HFFc6 (cell line): Measurements from ENCODE around the gene IL36B. TPM values are rescaled to one million over a fixed set of nuclear protein-coding genes. Genes with fewer than 3 reads are reported as not detected.

ENCODE experiments used
- DNase-seq: peaks from one replicate; pipeline ENCODE4 v3.0.0-alpha.2; 2018
- H3K27ac Mint-ChIP-seq: 2 replicates; pipeline ENCODE4 v1.8.0; 2020; ENCODE audit warnings: mild to moderate bottlenecking, mixed read lengths
- H3K27me3 Mint-ChIP-seq: 2 replicates; pipeline ENCODE4 v1.8.0; 2021; ENCODE audit warnings: mild to moderate bottlenecking, moderate library complexity, mixed read lengths; ENCODE audit not compliant: insufficient read depth
- H3K36me3 Mint-ChIP-seq: 2 replicates; pipeline ENCODE4 v1.8.0; 2021; ENCODE audit warnings: low read depth, mixed read lengths
- H3K4me1 Mint-ChIP-seq: 2 replicates; pipeline ENCODE4 v1.8.0; 2020; ENCODE audit warnings: low read depth, mixed read lengths
- H3K4me3 Mint-ChIP-seq: 2 replicates; pipeline ENCODE4 v1.8.0; 2020; ENCODE audit warnings: mild to moderate bottlenecking, moderate library complexity, mixed read lengths
- H3K9me3 Mint-ChIP-seq: 2 replicates; pipeline ENCODE4 v1.8.0; 2020; ENCODE audit warnings: mild to moderate bottlenecking, mixed read lengths
- total RNA-seq, 6 experiments: library from RNA; stranded (reverse); fragmentation: NEBNext Ultra II Directional; extraction: Animal tissue kit (Norgen Biotek cat#: 25700); gene quantifications; 2 replicates in 1 of 6; 3 replicates in 5 of 6; pipeline ENCODE4 v1.2.3, GENCODE V29; 2021
- TF ChIP-seq, protein P1 (sequence below): fragments of 200-600 bp; sonication (generic); IDR thresholded peaks from 2 replicates; pipeline ENCODE4 v1.5.0; 2021; ENCODE audit warnings: antibody characterized with exemption, mild to moderate bottlenecking

IL36B gene
- total RNA-seq, 6 experiments from 2014 or later = not detected

DNA sequence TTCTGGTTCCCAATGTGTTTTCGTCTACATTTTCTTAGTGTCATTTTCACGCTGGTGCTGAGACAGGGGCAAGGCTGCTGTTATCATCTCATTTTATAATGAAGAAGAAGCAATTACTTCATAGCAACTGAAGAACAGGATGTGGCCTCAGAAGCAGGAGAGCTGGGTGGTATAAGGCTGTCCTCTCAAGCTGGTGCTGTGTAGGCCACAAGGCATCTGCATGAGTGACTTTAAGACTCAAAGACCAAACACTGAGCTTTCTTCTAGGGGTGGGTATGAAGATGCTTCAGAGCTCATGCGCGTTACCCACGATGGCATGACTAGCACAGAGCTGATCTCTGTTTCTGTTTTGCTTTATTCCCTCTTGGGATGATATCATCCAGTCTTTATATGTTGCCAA lies 67.6 kb downstream of the IL36B start:
- Mint-ChIP-seq H3K4me3 (no peak overlapping the region), H3K27ac (no peak overlapping the region), H3K4me1 (no peaks in the 10 kb centered on the region), H3K9me3 (peaks cover 9% of the 10 kb centered on the region), H3K27me3 (peaks cover 10% of the 10 kb centered on the region), H3K36me3 (peaks cover 6% of the 10 kb centered on the region; the same call in 1 of the 2 replicates)
- TF ChIP-seq, protein P1, sequence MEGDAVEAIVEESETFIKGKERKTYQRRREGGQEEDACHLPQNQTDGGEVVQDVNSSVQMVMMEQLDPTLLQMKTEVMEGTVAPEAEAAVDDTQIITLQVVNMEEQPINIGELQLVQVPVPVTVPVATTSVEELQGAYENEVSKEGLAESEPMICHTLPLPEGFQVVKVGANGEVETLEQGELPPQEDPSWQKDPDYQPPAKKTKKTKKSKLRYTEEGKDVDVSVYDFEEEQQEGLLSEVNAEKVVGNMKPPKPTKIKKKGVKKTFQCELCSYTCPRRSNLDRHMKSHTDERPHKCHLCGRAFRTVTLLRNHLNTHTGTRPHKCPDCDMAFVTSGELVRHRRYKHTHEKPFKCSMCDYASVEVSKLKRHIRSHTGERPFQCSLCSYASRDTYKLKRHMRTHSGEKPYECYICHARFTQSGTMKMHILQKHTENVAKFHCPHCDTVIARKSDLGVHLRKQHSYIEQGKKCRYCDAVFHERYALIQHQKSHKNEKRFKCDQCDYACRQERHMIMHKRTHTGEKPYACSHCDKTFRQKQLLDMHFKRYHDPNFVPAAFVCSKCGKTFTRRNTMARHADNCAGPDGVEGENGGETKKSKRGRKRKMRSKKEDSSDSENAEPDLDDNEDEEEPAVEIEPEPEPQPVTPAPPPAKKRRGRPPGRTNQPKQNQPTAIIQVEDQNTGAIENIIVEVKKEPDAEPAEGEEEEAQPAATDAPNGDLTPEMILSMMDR = no peak
- no peak for DNase-seq

DNA sequence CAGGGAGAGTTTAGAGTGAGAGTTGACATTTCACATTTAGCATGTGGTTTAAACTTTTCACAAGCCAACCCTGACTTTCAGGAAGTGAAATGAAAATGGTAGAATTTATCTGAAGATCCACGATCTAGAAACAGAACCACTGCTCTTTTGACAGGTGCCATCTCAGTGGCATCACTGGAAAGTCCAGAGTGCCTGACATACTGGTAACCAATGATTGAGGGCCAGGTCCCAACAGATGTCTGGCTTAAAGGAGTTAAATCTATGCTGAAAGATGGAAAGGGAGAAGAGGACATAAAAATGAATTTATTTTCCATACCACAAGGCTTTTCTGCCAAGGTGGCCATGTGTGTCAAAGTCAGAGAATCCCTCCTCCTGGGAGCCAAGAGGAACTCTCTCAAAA lies 72.1 kb downstream of the IL36B start:
- TF ChIP-seq, protein P1 = no peak
- no peak for DNase-seq

DNA sequence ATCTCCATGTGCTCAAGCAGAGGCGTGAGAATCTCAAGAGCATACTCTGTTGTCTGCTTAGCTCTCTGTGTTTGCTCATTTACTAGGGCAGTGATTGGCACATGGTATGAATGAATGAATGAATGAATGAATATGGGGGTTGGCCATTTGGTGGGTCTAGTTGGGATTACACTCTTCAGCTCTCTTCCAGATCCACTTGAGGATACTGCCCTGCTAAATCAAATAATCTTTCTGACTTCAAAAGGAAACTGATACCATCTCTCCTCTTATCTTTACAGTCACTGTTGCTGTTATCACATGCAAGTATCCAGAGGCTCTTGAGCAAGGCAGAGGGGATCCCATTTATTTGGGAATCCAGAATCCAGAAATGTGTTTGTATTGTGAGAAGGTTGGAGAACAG lies 72.9 kb downstream of the IL36B start:
- Mint-ChIP-seq H3K4me3 (no peak overlapping the region), H3K27me3 (peaks cover 11% of the 10 kb centered on the region), H3K4me1 (no peaks in the 10 kb centered on the region), H3K27ac (no peak overlapping the region), H3K9me3 (no peaks in the 10 kb centered on the region), H3K36me3 (no peaks in the 10 kb centered on the region)
- TF ChIP-seq, protein P1 = no peak
- DNase-seq = no peak

More for the DNA sequence above, 72.1 kb downstream of the IL36B start:
- Mint-ChIP-seq H3K27me3 (peaks cover 15% of the 10 kb centered on the region; the same call in 1 of the 2 replicates), H3K27ac (no peak overlapping the region), H3K36me3 (no peaks in the 10 kb centered on the region), H3K4me3 (no peak overlapping the region), H3K4me1 (no peaks in the 10 kb centered on the region), H3K9me3 (no peaks in the 10 kb centered on the region)

DNA sequence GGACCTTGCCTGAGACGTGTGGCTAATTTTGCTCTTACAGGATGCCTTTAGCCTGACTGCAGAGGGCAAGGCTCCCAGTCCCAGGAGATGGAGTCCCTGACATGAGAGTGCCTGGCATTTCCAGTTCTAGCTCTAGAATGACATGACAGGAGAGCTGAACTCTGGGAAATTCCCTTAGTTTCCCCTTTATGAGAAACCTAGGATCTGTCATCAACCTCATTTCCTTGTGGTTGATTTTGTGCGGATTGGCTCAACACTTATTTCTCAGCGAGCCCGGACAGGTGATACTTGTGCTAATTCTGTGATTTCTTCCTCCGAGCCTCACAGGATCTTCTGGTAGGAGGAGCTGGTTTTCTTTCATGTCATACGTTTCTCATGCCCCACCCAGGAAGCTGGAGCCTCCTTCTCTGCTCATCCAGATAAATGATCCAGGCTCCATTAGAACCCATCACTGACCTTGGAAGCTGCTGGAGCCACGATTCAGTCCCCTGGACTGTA lies 75.1 kb downstream of the IL36B start, which contains the start of gene IL36G:
Gene IL36G (plus strand): TSS at position 448 of the 498 bp plus-strand sequence. CDS start 633 bp downstream, outside the sequence.
- Mint-ChIP-seq H3K4me3 (no peak within 1 kb of the TSS), H3K36me3 (no peaks in the 10 kb centered on the region), H3K27me3 (peaks cover 10% of the 10 kb centered on the region), H3K27ac (no peak within 1 kb of the TSS), H3K9me3 (no peaks in the 10 kb centered on the region), H3K4me1 (no peaks in the 10 kb centered on the region)
- DNase-seq = no peak
- TF ChIP-seq, protein P1 = no peak

Other genes starting within 250 kb of the IL36B start
- 1 to 10 TPM; 1.3 to 7.7 (median 6.0) TPM for gene IL1B, start 216.1 kb downstream of the IL36B start, total RNA-seq
- gene IL37, start 141.7 kb downstream of the IL36B start, total RNA-seq = not detected
- not detected for gene IL36G, start 74.9 kb downstream of the IL36B start, total RNA-seq
- gene IL36A, start 47.4 kb downstream of the IL36B start, total RNA-seq = not detected
- gene IL36RN, start 6.3 kb upstream of the IL36B start, total RNA-seq = not detected
- gene IL1F10, start 15.1 kb upstream of the IL36B start, total RNA-seq = not detected
- gene IL1RN, start 74.7 kb upstream of the IL36B start, total RNA-seq = not detected
- 1 to 10 TPM in 5 of 6 experiments, under 1 TPM in 1; 0.76 to 1.8 (median 1.1) TPM for gene PSD4, start 121.1 kb upstream of the IL36B start, total RNA-seq
- 1 to 10 TPM in 5 of 6 experiments, under 1 TPM in 1; 0.33 to 6.7 (median 5.1) TPM for gene PAX8, start 226.1 kb upstream of the IL36B start, total RNA-seq